Stimulated activated CD4-positive, alpha-beta T cell treated with anti-CD3 and anti-CD28 coated beads, Interleukin-4, amount 100 ng/mL, for 1 hour (primary cell): Measurements from ENCODE around the gene SMIM12.

Experiments used
- DNase-seq: peaks from one replicate; pipeline ENCODE4 v3.0.0-alpha.2; 2020

SMIM12 gene

GRCh38 chr1:34871443-34872132 is 12.0 kb upstream of the SMIM12 start:
- no peak for DNase-seq

GRCh38 chr1:34870395-34870794 is 10.8 kb upstream of the SMIM12 start:
- DNase-seq = no peak

DNA sequence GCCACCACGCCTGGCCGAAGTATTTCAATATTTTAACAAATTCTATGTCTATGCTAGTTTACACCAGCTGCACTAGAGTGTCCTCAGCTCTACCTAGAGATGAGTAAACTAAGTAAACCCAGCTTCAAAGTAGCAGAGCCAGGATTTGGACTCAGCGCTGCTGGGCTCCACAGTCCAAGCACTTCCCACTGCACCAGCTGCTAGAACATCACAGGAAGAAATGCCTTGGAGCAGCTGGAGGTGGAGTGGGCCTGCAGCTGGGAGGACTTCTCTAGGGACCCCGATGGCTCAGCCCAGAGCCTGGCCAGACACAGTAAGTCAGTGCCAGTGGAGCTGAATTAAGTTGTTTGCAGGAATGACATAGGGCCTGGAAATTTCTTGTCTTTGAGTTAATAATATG is 10.2 kb upstream of the SMIM12 start:
- DNase-seq = no peak

GRCh38 chr1:34868230-34869049 is 8.9 kb upstream of the SMIM12 start:
- no peak for DNase-seq

DNA sequence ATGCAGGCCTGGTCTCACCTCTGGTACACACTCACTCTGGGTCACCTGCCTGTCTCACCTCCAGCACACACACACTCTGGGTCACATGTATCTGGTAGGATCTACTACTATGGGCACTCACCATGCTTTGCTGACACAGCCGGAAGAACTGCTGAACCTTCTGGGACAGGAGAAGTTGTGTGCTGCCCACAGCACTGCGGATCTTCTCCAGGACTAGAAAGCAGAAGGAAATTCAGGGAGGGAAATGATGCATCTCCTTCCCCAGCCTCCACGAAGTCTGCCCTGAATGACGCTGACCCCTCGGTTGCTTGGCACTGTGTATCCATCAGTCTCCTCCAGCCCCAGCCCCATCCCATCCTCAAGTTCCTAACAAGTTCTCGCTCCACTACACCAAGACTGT is 7.9 kb upstream of the SMIM12 start:
- no peak for DNase-seq

GRCh38 chr1:34866762-34867109 is 7.2 kb upstream of the SMIM12 start:
- DNase-seq = no peak

DNA sequence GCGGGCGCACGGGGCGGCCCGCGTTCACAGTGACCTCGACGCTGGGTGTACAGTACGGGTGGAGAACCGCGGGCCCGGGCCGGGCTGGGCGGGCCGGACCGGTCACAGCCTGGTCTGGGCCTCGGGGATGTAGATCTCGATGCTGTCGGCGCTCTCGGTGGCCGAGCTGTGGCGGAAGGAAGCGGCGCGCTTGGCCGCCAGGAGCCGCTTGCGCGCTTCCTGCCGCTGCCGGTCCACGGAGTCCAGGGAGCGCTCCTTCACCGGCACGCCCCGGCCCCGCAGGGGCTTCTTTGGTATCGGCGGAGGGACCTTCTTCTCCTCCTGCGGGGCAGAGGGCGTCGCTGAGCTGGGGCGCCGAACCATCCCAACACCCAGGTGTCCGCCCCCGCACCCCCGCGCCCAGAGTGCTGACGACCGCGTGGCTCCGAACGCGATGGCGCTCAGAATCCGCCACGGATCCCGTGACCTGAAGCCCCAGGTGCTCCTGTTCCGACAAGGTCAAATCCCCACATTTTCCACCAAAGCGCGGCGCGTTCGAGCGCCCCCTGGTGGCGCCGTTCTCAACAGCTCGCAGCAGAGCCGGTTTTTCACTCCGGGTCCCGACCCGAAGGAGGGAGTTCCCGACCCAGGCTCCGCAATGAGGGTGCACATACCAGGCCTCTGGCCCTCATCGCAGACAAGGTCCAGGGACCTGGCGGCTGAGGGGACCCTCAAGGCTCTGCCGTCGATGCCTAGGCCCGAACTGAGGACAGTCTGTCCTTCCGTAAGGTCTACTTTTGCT is 6.6 kb upstream of the SMIM12 start:
- peak; percentile 96 for DNase-seq

GRCh38 chr1:34865573-34865972 is 6.0 kb upstream of the SMIM12 start:
- no peak for DNase-seq

DNA sequence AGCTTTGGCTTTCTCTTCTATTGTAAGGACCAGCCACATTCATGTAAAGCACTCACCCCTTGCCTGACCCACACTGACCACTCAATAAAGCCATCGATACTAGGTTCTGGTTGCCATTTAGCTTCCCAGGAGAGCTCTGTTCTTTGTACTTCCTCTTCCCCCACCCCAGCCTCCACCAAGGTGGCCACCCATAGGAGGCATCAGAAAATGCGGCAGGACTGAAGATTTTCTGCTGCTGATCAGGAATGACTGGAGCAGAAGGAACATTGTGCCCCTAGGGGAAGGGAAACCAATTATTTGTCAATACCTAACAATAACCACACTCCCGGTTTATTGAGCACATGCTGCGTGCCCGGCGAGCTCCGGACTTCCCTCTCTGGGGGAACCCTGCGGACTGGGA is 5.2 kb upstream of the SMIM12 start:
- DNase-seq = no peak

DNA sequence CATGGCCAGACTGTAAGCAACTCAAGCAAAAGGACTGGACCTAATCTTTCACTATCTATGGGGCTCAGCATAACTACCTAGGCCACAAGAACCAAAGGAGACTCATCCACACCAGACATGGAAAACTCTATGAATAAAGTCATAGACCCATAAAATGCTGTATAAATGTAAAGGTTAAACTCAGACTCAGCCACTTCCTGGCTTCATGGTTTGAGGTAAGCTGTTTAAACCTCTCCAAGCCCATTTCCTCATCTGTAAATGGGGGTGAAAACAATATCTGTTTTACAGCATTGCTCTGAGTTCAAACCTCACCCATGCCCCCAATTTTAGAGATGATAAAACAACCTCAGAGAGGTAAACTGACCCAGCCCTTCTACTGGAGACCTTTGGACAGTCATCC is 4.0 kb upstream of the SMIM12 start:
- no peak for DNase-seq

DNA sequence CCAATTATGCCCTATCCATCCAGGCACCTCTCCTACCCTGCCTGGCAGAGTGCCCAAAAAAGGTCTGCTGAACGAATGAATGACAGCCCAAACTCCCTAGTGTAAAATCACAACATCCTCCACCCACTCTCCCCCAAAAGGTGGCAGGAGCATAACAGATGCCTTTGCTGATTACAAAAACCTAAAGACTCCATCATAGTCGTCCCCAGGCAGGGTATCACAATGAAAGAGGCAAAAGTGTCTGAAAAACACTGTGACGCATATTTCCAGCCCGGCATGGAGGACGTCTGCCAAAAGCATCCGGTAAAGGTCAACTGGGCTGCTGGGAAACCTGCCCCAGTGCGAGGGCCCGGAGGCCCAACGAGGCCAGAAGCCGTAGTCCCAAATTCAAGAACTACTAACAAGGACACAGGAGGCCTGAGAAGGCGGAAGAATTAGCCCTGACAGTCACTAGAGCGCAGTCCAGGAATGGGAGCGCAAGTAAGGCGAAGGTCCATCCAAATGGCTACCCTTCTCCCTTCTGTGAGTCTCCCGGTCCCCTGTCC is 576 bp downstream of the SMIM12 start:
- DNase-seq = peak; percentile 26

DNA sequence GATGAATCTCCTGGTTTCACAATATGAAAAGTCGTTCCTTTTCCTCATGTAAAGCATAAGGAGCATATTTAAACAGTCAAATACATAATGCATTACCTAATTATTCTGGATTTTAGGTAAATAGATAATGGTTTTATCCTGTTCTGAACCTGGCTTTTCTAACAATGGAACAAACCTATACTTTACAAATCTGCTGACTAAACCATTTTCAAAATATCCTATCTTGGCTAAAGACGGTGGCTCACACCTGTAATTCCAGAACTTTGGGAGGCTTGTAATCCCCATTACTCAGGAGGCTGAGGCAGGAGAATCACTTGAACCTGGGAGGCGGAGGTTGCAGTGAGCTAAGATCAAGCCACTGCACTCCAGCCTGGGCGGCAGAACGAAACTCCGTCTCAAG is 2.9 kb downstream of the SMIM12 start:
- no peak for DNase-seq

DNA sequence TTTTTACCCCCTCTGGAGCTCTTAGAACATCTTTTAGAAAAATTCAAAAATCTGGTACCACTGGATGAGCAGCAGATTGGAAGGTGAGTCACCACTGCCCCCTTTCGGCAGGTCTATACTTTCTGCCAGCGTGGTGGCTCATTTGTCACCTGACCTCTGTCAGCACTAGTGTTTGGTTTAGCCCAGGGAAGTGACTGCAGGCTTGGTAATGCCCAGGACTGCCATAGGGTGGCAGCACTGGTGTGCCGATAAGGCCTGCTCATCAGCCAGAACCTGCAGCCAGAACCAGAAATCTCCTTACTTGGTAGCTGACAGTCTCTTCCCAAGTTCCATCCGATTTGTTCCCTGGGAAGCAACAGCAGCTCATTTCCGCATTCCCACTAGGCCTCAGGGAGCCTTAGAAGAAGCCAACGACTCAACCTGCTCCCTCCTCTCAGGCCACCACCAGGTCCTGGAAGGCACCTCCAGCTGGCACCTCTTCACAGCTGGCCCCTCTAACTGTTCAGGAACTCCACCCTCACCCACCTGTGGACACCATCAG is 6.8 kb downstream of the SMIM12 start:
- DNase-seq = peak; percentile 89

DNA sequence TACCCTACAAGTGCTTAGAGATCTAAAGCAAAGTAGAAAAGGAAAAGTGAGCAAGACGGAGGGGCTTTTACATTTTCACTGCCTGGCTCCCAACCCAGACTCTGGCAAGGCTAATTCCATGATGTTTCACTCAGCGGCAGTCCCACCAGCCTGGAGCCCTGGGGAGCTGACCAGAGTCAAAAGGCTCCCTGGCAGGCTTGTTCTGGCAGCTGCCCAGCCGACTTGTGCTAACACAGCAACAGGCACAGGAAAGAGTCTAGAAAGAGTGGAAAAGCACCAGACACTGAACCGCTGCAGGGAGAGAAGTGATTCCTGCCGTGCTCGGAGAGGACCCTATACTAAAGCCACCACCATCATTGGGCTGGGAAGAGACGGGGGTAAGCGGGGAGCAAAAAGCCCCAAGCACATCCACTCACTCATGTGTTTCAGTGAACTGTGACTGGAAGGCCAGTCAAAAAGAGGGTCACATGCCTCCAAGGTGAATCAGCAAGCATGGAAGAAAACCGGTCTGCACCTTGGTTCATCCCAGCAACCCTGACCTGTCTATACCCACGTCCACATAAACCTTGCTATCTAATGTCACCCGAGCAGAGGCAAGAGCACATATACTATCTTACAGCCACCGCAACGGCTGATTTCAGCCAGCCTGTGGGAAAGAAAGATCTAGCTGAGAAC is 8.0 kb downstream of the SMIM12 start:
- DNase-seq = no peak

DNA sequence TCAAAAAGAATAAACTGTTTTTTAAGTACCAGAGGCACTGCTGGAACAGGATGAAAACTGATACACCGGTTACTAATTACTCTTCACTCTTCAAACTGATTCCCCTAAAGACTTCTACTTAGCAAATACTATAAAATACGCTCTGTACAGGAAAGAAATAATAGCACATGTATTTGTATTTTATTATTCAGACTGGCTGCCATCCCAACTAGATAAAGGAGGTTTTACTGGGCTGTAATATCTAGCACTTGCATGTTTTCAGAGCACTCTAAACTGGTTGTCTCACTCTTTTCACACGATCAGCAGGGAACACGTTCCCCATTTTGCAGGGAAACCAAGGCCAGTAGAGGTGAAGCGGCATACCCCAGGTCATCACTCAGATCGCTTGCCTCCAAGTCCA is 9.2 kb downstream of the SMIM12 start:
- no peak for DNase-seq

GRCh38 chr1:34847094-34847493 is 12.5 kb downstream of the SMIM12 start:
- DNase-seq = no peak

DNA sequence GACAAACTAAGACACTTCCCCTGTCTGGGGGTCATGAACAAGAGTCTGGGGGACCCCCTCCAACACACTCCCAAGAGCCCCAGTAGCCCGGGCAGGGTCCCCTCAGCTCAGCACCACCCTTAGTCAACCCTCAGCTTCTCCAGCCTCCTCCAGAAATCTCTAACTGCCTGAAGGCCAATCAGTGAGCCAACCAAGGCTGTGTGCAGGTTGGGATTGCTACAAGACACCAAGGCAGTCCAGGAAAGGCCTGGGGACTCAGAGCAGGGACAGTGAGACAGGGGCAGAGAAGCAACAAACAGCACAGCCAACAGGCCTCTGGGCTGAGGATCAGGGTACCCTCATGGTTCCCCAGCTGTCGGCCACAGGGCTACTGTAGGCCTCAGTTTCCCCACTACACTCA is 13.3 kb downstream of the SMIM12 start:
- DNase-seq = no peak

- no peak for DNase-seq
These were observed 14.2 kb downstream of the SMIM12 start for GRCh38 chr1:34845131-34845901.

- no peak for DNase-seq
These were observed 15.3 kb downstream of the SMIM12 start for GRCh38 chr1:34844252-34844634.

GRCh38 chr1:34843392-34844251 is 15.9 kb downstream of the SMIM12 start:
- no peak for DNase-seq

GRCh38 chr1:34842952-34843371 is 16.6 kb downstream of the SMIM12 start:
- DNase-seq = no peak
